Fibroblast of skin of left biceps (primary cell): ENCODE measurements around the gene CELSR3.

ENCODE experiments used
- DNase-seq, 2 experiments: peaks; one replicate each; pipeline ENCODE4 v3.0.0-alpha.2; 2013; ENCODE audit warnings: low read depth in 2 of 2

CELSR3 gene

DNA sequence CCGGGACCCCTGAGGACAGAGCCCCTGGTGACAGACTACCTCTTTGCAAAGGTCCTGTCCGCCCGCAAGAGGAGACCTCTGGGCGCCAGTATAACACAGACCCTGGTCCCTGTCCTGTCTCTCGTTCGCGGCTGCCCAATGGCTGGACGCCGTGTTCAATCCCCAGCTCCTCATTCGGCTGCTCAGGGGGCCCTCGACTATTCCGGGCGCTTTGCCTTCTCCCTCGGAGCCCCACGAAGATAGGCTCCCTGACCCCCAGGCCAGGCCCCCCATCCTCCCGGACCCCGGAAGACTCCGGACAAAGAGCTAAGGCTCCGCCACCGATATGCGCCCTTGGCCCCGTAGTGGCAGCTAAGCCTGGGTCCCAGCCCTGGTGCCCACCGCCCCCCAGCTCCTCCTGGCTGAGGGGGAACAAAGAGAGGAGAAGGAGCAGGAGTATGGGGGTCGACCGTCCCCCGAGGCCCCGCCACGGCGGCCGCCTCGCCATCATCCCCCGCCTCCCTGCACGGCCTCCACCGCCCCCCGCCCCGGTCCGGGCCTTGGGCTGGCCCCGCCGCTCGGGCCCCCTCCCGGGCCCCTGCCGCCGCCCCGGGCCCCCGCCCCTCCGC, 437 bp downstream of the CELSR3 start:
- DNase-seq, result no peak

DNA sequence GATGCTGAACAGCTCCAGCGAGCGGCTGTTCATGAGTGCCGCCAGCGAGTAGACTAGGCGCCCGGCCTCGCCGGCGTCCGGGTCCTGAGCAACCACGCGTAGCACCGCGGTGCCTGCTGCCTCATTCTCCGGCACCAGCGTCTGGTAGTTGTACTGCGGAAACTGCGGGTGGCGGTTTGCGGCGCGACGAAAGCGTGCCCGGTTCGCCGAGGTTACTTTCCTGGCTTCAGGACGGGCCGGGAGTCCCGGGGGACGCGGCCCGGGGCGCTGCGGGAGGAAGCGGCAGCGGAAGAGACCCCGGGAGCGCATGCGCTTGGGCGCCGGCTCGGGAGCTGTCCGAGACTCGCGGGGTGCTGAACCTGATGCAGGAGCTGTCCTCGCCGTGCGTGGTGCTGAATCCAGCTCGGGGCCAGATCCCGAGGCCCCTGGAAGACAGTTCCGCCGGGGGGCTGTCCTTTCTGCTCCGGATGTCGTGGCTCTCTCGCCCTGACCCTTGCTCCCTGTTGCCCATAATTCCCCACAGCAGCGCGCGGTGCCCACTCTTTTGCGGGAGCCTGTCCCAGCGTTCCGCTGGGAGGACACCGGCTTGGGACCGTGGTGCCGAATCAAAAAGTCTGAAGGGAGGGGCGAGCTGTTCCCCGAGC, 1.1 kb downstream of the CELSR3 start:
- DNase-seq, result no peak

DNA sequence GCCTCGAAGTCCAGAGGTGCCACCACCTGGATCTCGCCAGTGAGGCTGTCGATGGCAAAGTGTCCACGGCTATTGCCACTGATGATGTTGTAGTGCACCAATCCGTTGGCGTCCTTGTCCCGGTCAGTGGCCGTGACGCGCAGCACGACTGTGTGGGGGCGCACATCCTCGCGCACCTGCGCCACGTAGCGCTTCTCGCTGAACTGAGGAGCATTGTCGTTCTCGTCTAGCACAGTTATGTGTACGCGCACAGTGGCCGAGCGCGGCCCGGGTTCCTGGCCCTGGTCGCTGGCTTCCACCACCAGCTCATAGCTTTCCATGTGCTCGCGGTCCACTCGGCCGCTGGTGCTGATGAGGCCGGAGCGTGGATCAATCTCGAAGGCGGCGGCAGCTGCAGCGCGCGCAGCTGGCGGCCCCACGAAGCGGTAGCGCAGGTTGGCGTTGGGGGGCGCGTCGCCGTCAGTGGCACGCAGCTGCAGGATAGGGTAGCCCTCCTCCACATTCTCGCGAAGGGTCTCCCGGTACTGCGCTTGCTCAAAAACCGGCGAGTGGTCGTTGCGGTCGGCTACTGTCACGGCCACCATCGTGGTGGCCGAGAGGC, 1.8 kb downstream of the CELSR3 start:
- no peak for DNase-seq

DNA sequence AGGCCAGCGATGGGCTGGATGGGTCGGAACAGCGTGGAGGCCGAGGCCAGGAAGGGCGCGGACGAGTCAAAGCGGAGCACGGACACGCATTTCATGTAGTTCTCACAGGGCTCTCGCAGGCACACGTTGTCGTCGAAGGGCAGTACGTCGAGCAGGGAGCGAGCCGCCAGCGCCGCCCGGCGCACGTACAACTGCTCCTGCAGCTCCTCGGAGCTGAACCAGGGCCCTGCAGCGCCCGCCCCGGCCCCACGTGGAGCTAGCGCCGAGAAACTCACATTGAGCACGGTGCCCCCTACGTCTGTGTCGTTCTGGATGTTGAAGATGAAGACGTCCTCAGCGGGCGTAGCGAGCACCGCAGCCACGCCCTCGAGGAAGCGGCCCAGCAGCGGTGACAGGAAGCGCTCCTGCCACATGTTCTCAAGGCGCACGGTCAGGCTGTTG, 5.8 kb downstream of the CELSR3 start:
- no peak for DNase-seq

DNA sequence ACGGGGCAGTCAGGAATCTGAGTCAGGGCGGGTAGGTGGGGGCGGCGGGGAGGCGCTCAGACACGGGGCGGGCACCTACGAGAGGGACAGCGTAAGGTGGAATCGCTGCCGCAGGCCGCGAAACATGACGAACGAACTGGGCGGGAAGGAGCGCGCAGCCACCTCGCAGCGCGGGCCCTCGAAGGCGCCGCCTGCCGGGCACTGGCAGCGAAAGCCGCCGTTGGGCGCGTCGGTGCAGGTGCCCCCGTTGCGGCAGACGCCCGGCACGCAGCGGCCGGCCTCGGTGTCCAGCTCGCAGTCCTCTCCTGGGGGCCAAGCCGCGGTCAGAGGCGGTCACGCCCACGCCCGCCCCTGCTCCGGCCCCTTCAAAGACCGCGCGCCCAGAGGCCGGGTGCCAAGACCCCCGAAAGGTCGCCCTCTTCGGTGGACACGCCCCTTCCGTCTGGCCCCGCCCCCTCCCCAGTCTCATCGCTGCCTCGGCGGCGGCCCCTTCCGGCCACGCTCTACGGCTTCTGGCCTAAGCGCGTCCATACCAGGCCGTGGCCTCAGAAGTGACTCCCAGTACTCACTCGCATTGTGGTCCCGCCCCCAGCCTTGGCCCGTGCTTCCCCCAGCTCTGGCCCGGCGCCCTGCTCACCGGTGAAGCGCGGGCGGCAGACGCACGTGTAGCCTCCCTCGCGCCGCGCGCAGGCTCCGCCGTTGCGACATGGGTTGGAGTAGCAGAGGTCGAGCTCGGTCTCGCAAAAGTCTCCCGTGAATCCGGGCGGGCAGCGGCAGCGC, 6.4 kb downstream of the CELSR3 start:
- DNase-seq, result no peak

DNA sequence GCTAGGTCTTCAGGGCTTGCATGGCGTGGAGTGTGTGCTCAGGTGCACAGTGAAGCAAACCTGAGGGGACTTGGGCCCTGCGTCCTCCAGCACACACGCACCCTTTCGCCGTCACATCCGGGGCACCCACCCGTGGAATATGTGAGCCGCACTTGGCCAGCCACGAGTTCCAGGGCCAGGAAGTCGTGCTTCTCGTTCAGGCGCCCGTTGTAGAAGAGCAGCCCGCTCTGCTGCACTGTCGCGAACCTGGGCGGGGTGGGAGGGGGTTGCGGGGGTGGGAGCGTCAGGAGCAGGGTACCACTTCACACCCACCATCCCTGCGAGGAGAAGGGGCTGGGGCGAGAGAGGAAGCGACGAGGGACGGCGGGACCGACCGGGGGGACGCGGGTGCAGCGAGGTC, 7.1 kb downstream of the CELSR3 start:
- no peak for DNase-seq

DNA sequence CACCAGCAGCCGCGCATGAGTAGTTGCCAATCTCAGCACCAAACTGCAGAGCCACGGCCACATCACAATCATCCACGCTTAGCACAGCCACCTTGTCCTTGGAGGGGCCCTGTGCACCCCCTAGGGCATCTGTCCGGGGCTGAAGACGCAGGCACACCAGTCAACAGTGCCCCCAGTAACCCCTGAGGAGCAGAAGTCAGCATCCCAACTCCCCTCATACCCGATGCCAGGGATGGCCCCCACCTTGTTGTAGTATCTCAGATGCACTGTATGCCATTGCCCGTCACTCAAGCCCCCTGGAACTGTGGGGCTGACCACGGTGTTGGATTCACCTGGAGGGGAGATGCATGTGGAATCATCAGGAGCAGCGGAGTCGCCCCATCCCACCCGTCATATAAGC, 7.6 kb downstream of the CELSR3 start:
- DNase-seq, result no peak

DNA sequence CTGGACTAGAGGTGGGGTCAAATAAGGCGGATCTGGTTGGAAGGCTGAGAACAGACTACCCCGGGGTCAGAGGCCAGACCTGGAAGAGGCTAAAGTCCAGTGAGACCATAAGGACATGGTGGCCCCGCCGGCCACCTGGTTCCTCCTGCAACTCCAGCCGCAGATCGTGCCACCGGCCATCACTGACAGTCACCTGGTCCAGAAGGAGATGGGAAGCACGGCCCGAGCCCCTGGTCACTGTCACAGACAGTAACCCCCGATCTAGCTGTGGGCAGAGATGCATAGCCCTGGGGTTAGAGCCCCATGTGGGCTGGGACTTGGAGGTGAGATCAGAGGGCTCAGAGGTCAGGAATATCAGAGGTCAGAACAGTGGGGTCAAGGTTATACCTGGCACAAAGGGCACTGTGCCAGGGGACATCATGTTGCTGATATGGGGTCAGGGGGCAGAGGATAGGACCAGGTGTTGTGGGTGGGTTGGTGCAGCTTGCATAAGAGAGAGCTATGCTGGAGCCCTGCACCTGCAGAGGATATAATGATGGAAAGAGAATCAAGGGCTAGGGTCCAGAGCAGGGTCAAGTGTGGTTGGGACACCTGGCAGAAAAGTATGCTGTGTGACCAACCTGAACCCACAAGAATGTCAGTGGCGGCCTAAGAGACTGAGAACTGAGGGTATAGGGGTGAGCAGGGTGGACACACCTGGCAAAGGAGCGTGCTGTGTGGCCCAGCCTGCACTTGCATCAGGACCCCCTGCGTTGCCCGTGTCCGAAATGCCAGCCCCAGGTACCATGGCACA, 9.6 kb downstream of the CELSR3 start:
- no peak for DNase-seq

DNA sequence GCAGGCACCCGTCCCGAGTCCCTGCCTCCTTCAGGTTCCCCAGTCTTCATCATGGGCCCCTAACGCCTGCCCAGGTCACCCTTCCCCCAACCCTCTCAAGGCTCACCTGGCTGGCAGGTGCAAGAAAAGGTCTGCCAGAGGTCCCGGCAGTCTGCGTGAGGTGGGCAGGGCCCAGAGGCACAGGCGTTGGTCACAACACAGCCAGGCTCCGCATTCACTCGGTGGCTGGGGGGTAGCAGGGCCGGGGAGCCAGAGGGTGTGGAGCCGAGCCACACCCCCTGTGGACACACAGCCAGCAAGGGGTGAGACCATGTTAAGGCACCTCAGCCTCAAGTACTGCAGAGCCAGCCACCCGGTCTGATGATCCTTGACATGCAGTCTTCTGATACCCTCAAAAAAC, 10.9 kb downstream of the CELSR3 start:
- DNase-seq, result no peak

DNA sequence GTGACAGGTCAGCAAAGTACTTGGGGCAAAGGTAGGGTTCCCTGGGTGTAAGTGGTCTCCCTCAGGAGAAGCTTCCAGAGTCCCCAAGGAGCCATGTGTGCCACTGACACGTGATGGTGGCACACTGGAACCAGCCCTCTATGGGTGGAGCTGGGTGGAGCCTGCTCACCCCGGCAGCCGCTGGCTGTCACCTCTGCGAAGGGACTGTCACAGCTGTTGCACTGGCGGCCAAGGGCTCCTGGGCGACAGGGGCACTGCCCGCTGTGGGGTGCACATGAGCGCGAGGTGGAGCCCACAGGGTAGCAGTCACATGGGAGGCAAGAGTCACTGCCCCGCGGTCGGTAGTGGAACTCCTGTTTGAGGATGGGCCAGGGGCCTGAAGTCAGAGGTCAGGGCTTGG, 12.0 kb downstream of the CELSR3 start:
- DNase-seq, result no peak

DNA sequence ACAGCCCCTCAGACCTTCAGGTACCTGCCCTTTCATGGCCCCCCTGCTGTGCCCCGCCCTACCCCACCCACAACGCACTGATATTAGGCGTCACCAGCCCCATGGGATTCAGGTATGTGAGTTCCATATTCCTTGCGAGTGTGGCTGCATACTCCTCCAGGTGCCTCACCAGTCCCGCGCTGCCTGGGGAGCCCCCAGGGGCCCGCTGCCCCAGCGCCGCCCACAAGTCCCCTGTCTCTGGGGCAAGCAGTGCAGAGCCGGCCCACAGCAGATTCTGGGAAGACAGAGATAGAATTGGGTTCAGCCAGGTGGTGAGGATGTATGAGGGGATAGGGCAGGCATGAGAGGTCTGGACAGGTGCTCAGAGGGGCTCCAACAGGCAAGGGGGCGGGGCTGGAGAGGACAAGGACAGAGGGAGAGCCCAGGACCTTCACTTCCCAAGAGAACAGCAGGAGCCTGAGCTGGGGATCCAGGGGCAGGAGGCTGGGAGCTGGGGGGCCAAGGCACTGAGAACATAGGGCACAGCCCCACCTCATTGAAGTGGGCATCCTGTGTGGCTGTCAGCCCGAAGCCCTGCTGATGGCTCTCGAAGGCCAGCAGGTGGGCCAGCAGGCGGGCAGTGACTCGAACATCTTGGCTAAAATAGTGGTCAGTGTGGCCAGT, 14.4 kb downstream of the CELSR3 start:
- DNase-seq, result no peak

DNA sequence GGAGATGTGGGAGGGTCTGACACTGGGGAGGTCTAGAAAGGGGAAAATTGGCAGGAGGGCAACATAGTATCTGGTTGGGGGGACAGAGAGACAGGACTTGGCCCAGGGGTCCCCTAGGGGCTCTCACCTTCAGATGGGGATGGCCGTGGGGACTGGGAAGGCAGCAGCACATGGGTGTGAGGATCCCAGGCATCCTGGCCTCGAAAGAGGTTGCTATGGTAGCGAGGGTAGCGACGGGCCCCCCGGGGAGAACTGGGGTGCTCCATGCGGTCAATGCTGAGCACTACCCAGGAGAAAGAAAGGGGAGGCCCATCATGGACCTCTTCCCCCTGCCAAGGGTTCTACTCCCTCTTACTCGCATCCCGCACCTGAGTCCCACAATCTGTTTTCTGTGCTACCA, 15.0 kb downstream of the CELSR3 start:
- no peak for DNase-seq

DNA sequence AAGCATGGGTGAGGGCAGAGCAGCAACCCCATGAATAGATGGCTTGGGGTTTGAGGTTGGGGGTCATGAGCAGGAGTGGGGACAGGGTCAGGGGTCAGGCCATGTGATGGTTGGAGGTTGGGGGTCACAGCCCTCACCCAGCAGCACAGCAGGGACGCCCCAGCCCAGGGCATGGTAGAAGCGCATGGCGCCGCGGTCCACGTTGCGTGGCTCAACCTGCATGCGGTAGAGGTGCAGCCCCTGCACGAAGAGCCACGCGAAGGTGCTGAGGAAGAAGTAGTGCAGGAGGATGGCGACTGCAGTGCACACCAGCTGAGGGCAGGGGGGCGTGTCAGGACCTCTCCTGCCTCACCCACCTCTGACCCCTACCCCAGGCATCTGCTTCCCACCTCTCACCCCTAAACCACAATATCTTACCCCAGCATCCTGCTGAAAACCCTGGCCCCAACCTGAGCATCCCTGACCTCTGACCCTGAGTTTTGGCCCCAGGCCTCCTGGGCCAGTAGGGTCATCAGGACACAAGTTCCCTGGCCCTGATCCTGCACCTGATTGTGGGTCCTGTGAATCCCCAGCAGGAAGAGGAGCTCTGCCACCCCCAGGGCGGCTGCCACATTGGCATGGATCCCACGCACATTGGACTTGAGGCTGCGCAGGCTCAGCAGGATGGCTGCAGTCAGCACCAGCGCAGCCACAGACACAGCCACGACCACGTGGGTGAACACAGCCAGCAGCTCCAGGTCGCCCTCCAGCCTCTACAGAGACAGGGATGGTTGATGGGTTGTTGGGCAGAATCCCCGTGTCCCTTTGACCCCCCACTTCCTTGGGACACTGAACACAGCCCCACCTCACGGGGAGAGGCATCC, 17.6 kb downstream of the CELSR3 start:
- no peak for DNase-seq

DNA sequence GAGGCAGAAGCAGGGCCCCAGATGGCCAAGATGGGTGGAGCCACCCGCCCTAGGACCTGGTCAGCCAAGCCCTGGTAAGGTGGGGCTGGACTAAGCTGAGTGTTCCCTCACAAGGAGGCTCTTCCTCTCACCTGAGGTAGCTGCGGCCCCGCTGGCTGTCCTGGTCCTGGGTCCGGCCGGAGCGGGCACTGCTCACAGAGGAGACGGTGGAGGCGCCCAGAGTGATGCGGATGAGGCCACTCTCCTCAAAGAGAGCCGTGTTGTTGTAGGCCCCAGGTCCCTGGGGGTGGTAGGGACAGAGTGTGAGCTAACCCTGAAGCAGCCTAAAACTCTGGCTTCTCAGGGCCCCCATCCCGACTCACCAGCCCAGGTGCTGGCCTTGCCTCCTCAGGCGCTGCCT, 20.1 kb downstream of the CELSR3 start:
- no peak for DNase-seq

DNA sequence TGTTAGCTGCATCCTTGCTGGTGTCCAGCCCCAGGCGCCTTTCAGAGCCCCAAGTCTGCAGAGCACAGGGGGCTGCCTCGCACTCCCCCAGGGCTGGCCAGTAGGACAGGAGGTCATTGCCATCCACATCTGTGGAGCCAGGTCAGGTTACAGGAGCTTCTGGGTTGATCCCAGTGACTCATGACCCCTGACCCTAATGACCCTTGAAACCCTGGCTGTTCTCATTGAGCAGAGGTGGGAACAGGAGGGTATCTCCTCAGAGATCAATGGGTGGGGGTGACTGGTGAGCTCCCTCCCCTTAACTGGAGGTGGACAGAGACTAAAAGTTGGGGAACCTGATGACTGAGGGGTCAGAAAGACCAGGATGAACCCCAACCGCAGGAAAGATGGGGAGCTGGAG, 21.3 kb downstream of the CELSR3 start:
- no peak for DNase-seq

DNA sequence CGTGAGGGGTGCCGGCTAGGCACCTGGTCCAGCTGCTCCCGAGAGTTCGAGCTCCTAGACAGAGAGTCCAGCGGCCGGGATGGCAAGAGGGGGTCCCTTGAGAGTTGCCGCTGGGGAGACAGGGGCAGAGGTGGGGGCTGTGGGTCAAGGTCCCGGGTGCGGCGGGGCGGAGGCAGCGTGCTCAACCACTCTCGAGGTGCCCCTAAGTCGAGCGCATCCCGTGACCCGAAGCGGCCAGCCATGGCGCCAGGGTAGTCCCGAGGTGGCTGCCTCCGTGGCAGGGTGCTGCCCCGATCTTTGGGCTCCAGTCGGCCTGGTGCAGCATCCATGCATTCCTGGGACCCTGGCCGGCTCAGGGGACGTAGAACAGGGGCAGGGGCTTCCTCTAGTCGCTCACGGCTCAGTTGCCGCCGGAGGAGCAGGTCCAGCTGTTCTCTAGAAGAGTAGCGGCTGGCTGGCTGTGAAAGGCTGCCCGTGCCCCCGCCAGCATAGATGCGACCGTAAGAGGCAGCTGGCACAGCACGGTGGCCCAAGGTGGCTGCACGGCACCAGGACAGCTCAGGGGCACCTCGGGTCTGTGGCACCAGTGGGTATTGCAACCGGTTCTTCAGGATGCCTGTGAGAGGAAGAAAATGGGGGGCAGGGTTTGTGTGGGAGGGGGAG, 22.6 kb downstream of the CELSR3 start:
- DNase-seq, result no peak

DNA sequence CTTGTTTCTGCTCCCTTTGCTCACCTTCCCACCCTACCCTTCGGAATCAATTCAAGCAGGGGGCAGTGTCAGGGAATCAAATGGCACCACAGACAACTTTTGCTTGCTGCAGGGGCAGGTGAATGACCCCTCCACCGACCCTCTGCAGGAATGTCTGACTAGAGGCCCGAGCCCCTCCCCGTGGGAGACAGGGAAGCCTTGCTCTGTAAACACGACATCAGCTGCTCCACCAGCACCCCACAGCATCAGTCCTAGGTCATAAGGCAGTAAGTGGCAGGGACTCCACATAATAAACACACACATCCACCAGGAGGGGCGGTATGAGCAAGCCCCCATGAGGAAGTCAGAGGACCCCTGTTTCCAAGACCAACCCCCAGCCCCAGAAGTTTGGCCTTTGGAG, 25.4 kb downstream of the CELSR3 start:
- DNase-seq, result no peak

DNA sequence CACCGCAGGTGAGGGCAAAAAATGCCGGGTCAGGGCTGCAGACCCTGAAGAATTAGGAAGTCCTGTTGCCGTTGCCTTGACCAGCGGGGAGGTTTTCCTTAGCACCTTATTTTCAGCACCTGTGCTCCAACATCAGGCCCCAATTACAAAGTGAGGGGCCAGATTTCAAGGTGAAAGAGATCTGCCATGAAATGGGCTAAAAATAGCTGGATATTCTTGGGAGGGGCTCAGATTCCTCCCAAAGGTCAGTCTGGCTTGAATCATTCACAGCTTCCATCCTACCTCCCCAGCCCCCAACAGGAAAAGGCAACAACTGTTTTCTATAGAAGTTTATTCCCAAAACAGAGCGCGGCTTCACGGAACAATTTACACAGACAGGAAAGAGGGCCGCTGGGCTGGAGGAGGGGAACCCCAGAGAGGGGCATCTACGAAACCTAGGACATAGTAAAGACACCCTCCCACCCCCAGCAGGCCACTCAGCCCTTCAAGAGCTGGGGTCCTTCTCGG, 26.5 kb downstream of the CELSR3 start:
- no peak for DNase-seq

DNA sequence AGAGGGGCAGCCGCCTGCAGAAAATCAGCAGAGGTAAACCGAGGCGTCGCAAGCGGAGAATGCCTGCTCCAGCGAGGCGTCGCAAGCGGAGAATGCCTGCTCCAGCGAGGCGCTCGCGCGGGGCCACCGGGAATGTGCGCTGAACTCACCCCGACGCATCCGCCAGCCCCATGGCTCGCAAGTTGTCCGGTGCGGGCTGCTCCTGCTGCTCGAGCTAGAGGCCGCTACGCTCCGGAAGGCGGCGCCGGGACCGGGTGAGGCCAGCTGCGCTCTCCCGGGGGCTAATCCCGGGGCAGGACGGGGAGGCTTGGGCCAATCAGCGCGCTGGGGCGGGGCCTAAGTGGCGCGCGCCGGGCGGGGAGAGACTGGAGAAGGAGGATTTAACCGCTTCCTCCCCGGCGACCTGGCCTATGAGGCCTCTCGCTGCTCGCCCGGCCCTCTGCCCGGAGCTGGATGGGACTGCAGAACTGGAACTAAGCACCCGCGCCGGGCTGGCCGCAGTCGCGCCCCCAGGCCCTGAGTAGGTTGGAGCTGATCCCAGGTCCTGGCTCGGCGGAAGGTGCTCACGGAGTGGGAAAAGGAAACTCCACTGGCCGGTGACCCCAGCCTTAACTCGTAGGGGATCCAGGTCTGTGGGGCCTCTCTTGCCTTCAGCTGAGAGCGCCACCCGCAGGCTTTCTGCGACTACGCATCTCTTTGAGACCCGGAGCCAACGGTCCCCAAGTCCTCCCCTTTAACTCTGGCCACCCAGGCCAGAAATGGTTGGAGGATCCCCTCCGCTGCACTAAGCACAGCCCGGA, 27.3 kb downstream of the CELSR3 start, which contains the start of gene SLC26A6:
Gene SLC26A6 (minus strand): TSS at position 240 of the 800 bp plus-strand sequence. CDS start 68 bp downstream, at position 172.
- peak; percentile 76 to 83 for DNase-seq
